OCI-LY3 (cell line): Measurements from ENCODE around the gene SOX18.

Experiments
- H2AFZ ChIP-seq: fragments of 200-600, 300-600 bp; shearing (Covaris generic); 2 replicates; pipeline ENCODE4 v1.6.0; 2014; ENCODE audit warnings: antibody characterized with exemption, low read depth, low read length
- H3K27ac ChIP-seq: fragments of 200-600, 300-600 bp; sonication (generic); 2 replicates; pipeline ENCODE4 v1.5.1; 2014; ENCODE audit warnings: mild to moderate bottlenecking, low read length, moderate library complexity, mixed read lengths
- H3K27me3 ChIP-seq: fragments of 200-600, 300-600 bp; sonication (generic); 2 replicates; pipeline ENCODE4 v1.6.1; 2014; ENCODE audit warnings: low read depth, low read length, mixed read lengths
- H3K36me3 ChIP-seq: fragments of 200-600, 300-600 bp; sonication (generic); replicated peaks from 2 replicates; pipeline ENCODE3; 2014; ENCODE audit warnings: low read depth, low read length, mixed read lengths
- H3K4me1 ChIP-seq: fragments of 300-600, 200-600 bp; sonication (generic); 2 replicates; pipeline ENCODE4 v1.6.1; 2014; ENCODE audit warnings: low read length, mixed read lengths
- H3K4me2 ChIP-seq: fragments of 200-600, 300-600 bp; sonication (generic); 2 replicates; pipeline ENCODE4 v1.6.1; 2014; ENCODE audit warnings: low read length, mixed read lengths
- H3K4me3 ChIP-seq: fragments of 300-600, 200-600 bp; sonication (generic); 2 replicates; pipeline ENCODE4 v1.5.1; 2014; ENCODE audit warnings: antibody characterized with exemption, mild to moderate bottlenecking, low read length, moderate library complexity
- H3K79me2 ChIP-seq: fragments of 300-600, 200-600 bp; shearing (Covaris generic); 2 replicates; pipeline ENCODE4 v1.6.1; 2014; ENCODE audit warnings: mild to moderate bottlenecking, low read length, mixed read lengths
- H3K9ac ChIP-seq: fragments of 300-600, 200-600 bp; shearing (Covaris generic); 2 replicates; pipeline ENCODE4 v1.6.0; 2014; ENCODE audit warnings: mild to moderate bottlenecking, low read length, moderate library complexity
- H3K9me3 ChIP-seq: fragments of 200-600, 300-600 bp; shearing (Covaris generic); 2 replicates; pipeline ENCODE4 v1.6.1; 2014; ENCODE audit warnings: low read length, mixed read lengths; ENCODE audit not compliant: insufficient read depth
- H4K20me1 ChIP-seq: fragments of 200-600, 300-600 bp; sonication (generic); 2 replicates; pipeline ENCODE4 v1.6.1; 2016; ENCODE audit warnings: low read length, mixed read lengths; ENCODE audit not compliant: insufficient read depth
- CTCF ChIP-seq: fragments of 200-600, 300-600 bp; sonication (generic); IDR thresholded peaks from 2 replicates; pipeline ENCODE4 v1.5.1; 2014; ENCODE audit warnings: antibody characterized with exemption, low read length, low read depth
- EZH2phosphoT487 ChIP-seq: fragments of 200-600 bp; shearing (Covaris generic); IDR thresholded peaks from 2 replicates; pipeline ENCODE4 v1.6.1; 2018; ENCODE audit warnings: antibody characterized with exemption, mixed run types, low read depth

SOX18 gene

GRCh38 chr20:64037498-64038213 lies 11.8 kb downstream of the SOX18 start:
- peak overlapping the region; percentile 1; the same call in 1 of the 2 replicates for H3K9ac ChIP-seq
- no peak for TF ChIP-seq CTCF
- TF ChIP-seq EZH2phosphoT487, result no peak
- no peak overlapping the region for H3K27ac ChIP-seq
- no peaks in the 10 kb centered on the region for H3K79me2 ChIP-seq
- H3K4me1 ChIP-seq, result peaks cover 53% of the 10 kb centered on the region
- H3K4me2 ChIP-seq, result peak overlapping the region; percentile 93
- H3K27me3 ChIP-seq, result no peaks in the 10 kb centered on the region
- no peaks in the 10 kb centered on the region for H3K36me3 ChIP-seq
- H3K9me3 ChIP-seq, result no peaks in the 10 kb centered on the region
- no peaks in the 10 kb centered on the region for H4K20me1 ChIP-seq
- H2AFZ ChIP-seq, result no peak overlapping the region
- H3K4me3 ChIP-seq, result peak overlapping the region; percentile 83

GRCh38 chr20:64037199-64037497 lies 12.3 kb downstream of the SOX18 start:
- Histone ChIP-seq H3K36me3 (peaks cover 5% of the 10 kb centered on the region), H3K9me3 (no peaks in the 10 kb centered on the region), H3K4me1 (peaks cover 53% of the 10 kb centered on the region), H3K4me3 (peak overlapping the region; percentile 0; the same call in 1 of the 2 replicates), H4K20me1 (no peaks in the 10 kb centered on the region), H3K4me2 (peak overlapping the region; percentile 34), H3K79me2 (no peaks in the 10 kb centered on the region), H3K27me3 (no peaks in the 10 kb centered on the region), H3K9ac (peak overlapping the region; percentile 1; the same call in 1 of the 2 replicates), H2AFZ (no peak overlapping the region), H3K27ac (peak overlapping the region; percentile 41)
- TF ChIP-seq CTCF (no peak), EZH2phosphoT487 (no peak)

GRCh38 chr20:64036346-64037198 lies 12.9 kb downstream of the SOX18 start:
- Histone ChIP-seq H3K79me2 (no peaks in the 10 kb centered on the region), H3K27ac (peak overlapping the region; percentile 41), H3K9me3 (no peaks in the 10 kb centered on the region), H3K4me3 (peak overlapping the region; percentile 0; the same call in 1 of the 2 replicates), H3K27me3 (no peaks in the 10 kb centered on the region), H3K4me2 (peak overlapping the region; percentile 34), H4K20me1 (no peaks in the 10 kb centered on the region), H3K36me3 (peaks cover 6% of the 10 kb centered on the region), H3K4me1 (peaks cover 50% of the 10 kb centered on the region), H2AFZ (no peak overlapping the region), H3K9ac (peak overlapping the region; percentile 1; the same call in 1 of the 2 replicates)
- TF ChIP-seq EZH2phosphoT487 (no peak), CTCF (no peak)

- H3K27ac ChIP-seq, result peak within 1 kb of the TSS; percentile 41
- peaks cover 7% of the 10 kb centered on the region for H3K36me3 ChIP-seq
- H4K20me1 ChIP-seq, result no peaks in the 10 kb centered on the region
- H2AFZ ChIP-seq, result no peak within 1 kb of the TSS
- H3K4me2 ChIP-seq, result peak within 1 kb of the TSS; percentile 34
- no peaks in the 10 kb centered on the region for H3K27me3 ChIP-seq
- no peaks in the 10 kb centered on the region for H3K9me3 ChIP-seq
- peak within 1 kb of the TSS; percentile 0; the same call in 1 of the 2 replicates for H3K4me3 ChIP-seq
- peak within 1 kb of the TSS; percentile 1; the same call in 1 of the 2 replicates for H3K9ac ChIP-seq
- TF ChIP-seq CTCF (no peak), EZH2phosphoT487 (no peak)
- no peaks in the 10 kb centered on the region for H3K79me2 ChIP-seq
- peaks cover 43% of the 10 kb centered on the region for H3K4me1 ChIP-seq
Measured at GRCh38 chr20:64035933-64036345, 13.5 kb downstream of the SOX18 start, which contains the start of gene C20orf204. C20orf204 (plus strand) TSS chr20:64036182; CDS start chr20:64036324, 142 bp downstream.
